Skin of body (tissue), 3 donors: ENCODE measurements around the gene POMT2. TPM values are rescaled to one million over a fixed set of nuclear protein-coding genes. Genes with fewer than 3 reads are reported as not detected.

ENCODE experiments used
- DNase-seq: peaks from one replicate; lab custom pipeline; 2025; lab: John Stamatoyannopoulos, UW
- small RNA-seq: library from RNA; depleted of rRNA; stranded (forward); fragments of <200 nt; gene quantifications from one replicate; pipeline ENCODE3, GENCODE V24; 2014; ENCODE audit warnings: low replicate concordance
- total RNA-seq: library from RNA; depleted of rRNA; stranded (reverse); fragments of >200 nt; gene quantifications from one replicate; pipeline ENCODE4 v1.2.3, GENCODE V29; 2014

POMT2 gene
- total RNA-seq, 1 donor from 2014 or later: 17.1 TPM

- no peak for DNase-seq
Measured at GRCh38 chr14:77242752-77243151, 77.9 kb downstream of the POMT2 start.

GRCh38 chr14:77241955-77242354 is 78.7 kb downstream of the POMT2 start:
- no peak for DNase-seq

- DNase-seq: no peak
Measured at GRCh38 chr14:77240336-77240915, 80.3 kb downstream of the POMT2 start.

GRCh38 chr14:77239412-77239811 is 81.3 kb downstream of the POMT2 start:
- no peak for DNase-seq

GRCh38 chr14:77238996-77239395 is 81.7 kb downstream of the POMT2 start:
- DNase-seq: no peak

GRCh38 chr14:77238356-77238755 is 82.3 kb downstream of the POMT2 start:
- DNase-seq: no peak

- no peak for DNase-seq
Measured at GRCh38 chr14:77236814-77237213, 83.9 kb downstream of the POMT2 start.

- DNase-seq: no peak
Measured at GRCh38 chr14:77231721-77232120, 89.0 kb downstream of the POMT2 start.

- no peak for DNase-seq
Measured at GRCh38 chr14:77230914-77231313, 89.8 kb downstream of the POMT2 start.

- DNase-seq: no peak
Measured at GRCh38 chr14:77228056-77228455, 92.6 kb downstream of the POMT2 start.

GRCh38 chr14:77225892-77226557 is 94.7 kb downstream of the POMT2 start:
- DNase-seq: no peak

GRCh38 chr14:77225254-77225653 is 95.4 kb downstream of the POMT2 start:
- no peak for DNase-seq

Small RNA genes lying within 50 kb of the gene (small RNA-seq; reads per million reads assigned to genes)
- gene MIR1260A: not detected

Other genes with a start within 250 kb of the POMT2 start
- 18.1 TPM for gene CIPC, start 222.6 kb downstream of the POMT2 start, total RNA-seq
- under 0.01 TPM for gene ZDHHC22, start 179.1 kb downstream of the POMT2 start, total RNA-seq
- gene TMEM63C, start 139.1 kb downstream of the POMT2 start, total RNA-seq: 0.89 TPM
- not detected for gene NGB, start 49.7 kb downstream of the POMT2 start, total RNA-seq
- gene GSTZ1, start 153 bp upstream of the POMT2 start, total RNA-seq: 10.9 TPM
- 8.0 TPM for gene TMED8, start 56.2 kb upstream of the POMT2 start, total RNA-seq
- gene SAMD15, start 56.5 kb upstream of the POMT2 start, total RNA-seq: 0.79 TPM
- gene NOXRED1, start 102.6 kb upstream of the POMT2 start, total RNA-seq: 0.10 TPM
- gene VIPAS39, start 136.7 kb upstream of the POMT2 start, total RNA-seq: 16.7 TPM
- gene AHSA1, start 137.2 kb upstream of the POMT2 start, total RNA-seq: 63.4 TPM
- gene ISM2, start 177.9 kb upstream of the POMT2 start, total RNA-seq: not detected